ENCODE data around the gene TMED10.
A peak's percentile ranks its signal among the peaks of the same experiment; 100 is the strongest.
"Not testable (repeated sequence)": the region's sequence is repeated elsewhere in the genome, so short reads cannot be mapped to it uniquely, and the experiment has no call there.

Gene TMED10

DNA sequence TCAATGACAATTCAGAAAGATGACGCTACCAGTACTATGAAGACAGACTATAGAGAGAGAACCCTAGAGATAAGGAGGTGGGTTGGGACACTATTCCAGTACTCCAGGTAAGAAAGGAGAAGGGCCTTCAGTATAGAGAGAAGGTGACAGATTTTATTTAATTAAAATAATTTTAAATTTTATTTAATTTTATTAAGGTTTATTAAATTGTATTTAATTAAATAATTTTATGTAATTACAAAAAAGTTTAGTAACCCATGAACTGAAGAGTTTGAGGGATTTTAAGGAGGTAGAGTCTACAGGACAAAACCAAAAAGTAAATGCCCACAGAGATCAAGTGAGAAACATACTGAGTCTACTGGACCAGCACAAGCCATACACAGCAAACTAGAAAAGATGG lies 20.3 kb downstream of the TMED10 start:
- no peak for DNase-seq

DNA sequence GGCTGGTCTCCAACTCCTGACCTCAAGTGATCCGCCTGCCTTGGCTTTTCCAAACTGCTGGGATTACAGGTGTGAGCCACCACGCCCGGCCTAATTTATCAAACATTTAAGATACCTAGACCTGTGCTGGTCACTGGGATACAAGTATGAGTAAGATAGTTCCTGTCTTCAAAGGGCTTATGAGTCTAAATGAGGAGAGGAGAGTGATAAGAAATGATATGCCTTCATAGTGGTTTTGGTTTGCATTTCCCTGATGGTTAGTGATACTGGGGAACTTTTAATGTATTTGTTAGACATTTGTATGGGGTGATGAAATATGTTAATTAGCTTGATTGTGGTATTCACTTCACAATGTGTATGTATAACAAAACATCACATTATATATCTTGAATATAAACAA lies 21.2 kb downstream of the TMED10 start:
- no peak for DNase-seq

DNA sequence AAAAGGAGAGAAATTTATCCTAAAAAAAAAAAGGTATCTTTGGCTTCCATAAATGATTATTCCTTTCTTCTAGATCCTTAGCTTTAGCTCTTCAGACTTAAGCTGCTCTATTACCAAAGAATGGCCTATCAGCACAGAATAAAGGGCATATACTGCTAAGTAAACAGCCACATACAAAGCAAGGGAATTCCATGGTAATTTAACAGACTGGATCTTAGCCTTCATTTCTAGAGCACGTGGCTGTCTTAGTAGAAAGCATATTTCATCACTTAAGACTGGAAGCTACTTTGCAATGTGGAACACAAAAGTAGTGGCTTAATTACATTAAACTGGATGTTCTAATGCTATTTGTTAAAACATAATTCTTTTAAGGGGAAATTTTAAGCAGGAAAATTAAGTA lies 23.1 kb downstream of the TMED10 start:
- DNase-seq, result no peak

DNA sequence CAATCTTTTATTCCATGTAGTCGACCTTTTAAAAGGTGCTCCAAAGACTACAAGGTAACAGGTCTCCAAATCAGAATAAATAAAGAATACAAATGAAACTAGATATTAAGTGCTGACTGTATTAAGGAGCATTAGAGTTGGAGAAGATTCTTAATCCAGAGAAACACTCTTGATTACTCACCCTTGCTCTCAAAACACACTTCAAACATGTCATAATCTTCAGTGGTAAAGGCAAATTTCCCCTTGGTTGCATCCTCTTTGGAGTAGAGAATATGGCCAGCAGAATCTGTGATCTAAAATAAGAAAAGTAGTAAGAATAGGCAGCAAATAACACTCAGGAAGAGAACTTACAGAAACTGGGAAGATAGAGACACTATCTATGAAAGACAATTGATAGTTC lies 24.6 kb downstream of the TMED10 start:
- no peak for DNase-seq

DNA sequence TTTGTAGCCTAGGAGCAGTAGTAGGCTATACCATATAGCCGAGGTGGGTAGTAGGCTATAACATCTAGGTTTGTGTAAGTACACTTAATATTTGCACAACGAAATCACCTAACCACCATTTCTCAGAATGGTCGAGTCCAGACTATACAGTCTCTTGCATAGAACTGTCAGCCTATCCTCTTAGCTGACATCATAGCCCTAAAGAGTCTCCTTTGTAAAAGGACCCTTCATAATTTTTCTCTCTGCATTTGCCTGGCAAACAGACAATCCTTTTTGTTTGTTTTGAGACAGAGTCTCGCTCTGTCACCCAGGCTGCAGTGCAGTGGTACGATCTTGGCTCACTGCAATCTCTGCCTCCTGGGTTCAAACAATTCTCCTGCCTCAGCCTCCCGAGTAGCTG lies 25.8 kb downstream of the TMED10 start:
- DNase-seq, result not testable (repeated sequence)

DNA sequence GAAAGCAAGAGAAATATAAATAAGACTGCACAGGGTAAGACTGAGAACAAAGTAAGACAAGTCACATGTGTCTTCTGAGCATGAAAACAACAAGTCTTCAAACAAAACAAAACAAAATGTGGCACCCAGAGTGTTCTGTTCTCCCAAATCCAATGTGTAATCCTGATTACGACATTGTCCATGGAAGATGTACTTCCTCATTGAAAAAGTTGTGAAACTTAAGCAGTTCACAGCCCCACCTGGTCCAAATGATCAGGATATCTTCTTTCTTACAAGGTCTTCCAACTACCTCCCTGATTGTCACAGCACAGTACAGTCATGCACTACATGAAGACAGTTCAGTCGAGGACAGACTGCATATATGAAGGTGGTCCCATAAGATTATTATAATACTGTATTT lies 26.3 kb downstream of the TMED10 start:
- no peak for DNase-seq

DNA sequence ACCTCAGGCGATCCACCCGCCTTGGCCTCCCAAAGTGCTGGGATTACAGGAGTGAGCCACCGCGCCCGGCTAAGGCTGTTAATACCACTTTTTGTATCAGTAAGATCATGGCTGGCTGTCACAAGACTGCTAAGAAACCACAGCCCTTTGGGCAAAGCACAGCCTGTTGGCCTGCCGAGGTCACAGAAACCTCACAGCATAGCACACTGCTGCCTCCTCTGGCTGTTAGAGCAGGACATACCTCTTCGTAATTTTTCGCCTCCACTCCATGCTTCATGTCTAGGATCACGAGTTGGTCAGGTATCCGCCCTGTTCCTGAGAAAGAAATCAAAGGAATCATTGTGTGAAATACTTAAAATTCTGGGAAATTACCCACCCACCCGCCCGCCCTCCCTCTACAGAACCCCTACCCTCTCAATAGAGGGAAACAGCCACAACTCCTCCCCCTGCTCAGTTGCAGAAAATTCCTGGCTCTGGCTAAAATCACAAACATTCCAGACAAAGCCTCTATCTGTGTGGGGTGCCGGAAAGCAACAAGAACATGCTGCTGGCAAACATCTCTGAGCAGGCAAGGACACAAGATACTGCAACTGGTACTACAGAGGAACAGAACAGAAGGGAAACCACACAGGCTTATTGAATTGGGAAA lies 28.9 kb downstream of the TMED10 start:
- DNase-seq, result no peak

DNA sequence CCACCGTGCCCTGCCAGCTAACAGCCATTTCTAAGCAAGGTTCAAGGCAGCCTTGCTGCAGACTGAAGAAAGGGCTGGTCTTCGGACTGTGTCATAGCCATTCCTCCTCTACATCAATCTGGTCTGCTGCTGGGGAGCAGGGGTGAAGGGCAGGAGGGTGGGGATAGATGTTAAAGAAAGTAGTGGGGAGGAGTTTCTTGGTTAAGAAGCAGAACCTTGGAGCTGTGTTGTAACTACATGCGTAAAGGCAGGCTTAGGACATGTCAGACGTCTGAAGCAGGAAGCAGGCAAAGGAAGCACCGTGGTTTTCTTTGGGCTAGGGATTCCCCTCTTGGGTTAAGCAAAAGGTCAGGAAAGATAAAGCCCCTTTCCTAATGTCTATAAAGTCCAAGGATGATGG lies 31.5 kb downstream of the TMED10 start:
- peak; percentile 25 for DNase-seq

DNA sequence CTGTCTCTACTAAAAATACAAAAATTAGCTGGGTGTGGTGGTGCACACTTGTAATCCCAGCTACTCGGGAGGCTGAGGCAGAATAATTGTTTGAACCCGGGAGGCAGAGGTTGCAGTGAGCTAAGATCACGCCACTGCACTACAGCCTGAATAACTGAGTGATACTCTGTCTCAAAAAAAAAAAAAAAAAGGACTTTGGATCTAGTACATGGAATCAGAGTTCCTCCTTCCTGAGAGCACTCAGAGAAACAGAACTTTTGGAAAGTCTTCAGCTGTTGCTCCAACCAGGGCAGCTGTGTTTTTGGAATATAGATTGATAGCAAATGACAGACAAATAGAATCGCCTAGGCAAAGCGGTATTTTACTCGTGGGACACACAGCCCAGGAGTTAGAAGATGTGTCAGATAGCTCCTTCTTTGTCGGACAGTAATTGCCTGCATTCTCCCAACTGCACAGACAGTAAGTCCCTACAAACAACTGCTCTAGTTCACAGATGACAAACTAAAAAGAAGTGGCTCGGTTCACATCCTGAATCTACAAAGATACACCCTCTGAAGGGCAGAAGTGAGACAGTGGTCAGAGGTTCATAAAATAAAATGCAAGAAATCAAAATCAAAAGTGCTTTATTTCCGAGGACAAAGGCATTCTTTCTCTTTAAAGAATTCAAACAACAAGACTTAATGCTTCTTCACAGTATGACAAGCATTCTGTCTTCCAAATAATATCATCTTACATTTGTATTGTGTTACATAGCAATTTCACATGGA lies 32.5 kb downstream of the TMED10 start:
- no peak for DNase-seq

DNA sequence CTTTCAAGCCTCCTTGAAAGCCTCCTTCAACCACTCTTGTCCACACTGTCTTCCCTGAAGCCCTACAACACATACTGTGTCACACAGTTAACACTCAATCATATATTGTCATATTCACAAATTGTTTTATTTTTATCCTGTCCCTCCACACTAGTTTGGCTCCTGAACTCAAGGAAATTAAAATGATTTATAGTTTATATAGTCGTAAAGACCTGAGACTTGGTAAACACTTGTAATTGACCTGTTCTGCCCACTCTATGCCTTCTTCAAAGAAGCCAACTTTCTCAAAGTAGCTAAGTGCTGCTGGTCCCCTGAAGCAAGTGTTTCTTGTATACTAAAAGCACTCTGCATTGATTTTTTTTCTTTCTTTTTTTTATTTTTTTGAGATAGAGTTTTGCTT lies 33.9 kb downstream of the TMED10 start:
- DNase-seq, result no peak

DNA sequence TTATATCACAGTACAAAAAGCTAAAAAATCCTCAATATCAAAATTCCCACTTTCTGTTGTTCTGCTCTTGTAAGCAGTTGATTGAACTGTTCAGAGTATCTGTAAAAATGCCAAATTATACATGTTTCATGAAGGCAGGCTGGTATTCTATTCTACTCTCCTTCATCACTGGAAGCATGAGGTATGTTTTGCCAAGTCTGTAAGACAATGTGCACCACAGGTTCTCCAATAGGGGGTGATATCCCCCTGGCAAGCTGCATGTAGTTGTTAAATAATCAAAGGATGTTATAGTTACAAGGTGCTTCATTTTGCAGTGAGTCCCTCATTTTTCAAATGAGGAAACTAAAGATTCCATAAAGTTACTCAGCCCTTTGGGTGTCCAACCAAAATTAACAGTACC lies 34.4 kb downstream of the TMED10 start:
- peak; percentile 39 for DNase-seq

DNA sequence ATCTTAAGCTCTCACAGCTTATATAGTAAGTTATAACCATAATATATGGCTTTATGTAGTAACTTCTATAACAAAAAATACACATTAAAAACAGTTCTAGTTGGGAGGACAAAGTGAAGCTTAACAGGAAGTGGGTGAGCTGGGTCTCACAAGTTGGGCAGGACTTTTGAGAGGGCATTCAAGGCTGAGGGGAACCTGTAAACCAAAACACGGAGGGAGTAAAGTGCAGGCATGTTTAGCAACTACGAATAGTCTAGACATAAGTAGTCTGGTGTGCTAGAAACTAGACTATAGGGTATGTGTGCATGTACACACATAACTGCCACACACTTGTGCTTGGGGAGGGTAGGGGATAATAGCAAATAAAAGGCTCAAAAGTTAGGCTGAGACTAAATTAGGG lies 35.4 kb downstream of the TMED10 start:
- DNase-seq, result no peak

DNA sequence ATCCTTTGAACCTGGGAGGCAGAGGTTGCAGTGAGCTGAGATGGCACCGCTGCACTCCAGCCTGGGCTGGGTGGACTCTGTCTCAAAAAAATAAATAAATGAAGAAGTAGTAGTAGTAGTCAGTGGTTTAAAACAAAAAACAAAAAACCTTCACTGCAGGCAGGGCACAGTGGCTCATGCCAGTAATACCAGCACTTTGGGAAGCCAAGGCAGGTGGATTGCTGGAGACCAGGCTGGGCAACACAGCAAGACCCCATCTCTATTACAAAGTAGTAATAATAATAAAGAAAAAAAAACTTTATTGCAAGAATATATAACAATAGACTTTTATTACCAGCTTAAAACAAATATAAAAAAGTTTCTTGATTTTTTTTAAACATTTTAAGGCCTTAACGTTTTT lies 35.8 kb downstream of the TMED10 start:
- no peak for DNase-seq

DNA sequence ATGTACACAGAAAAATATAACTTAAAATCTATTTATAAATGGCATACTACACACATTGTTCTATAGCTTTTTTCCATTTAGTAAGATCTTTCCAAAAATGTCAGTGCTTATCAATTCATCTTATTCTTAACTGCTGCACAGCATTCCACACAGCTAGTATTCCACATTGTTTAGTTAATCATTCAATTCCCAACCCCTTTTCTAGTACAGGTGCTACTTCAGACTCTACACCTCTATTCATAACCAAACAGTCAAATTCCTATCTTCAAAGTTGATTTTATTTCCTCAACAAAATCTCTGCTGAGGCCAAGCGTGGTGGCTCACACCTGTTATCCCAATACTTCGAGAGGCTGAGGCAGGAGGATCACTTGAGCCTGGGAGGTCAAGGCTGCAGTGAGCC lies 37.2 kb downstream of the TMED10 start:
- DNase-seq, result no peak

DNA sequence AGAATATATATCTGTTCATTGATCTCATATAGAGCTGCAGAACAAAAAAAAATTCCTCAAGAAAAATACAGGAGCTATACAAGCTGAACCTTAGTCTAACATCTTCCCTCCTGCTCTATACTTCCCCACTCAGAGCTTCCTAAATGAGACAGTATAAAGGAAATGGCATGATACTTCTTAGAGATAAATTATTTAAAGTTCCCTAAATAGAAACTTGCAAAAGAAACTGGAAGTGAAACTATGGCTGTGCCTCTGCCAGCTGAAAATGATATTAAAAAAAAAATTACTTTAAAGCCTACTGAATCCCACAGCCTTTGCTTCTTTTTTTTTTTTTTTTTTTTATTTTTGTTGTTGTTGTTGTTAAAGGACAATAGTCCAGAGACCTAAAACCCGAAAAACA lies 37.9 kb downstream of the TMED10 start:
- DNase-seq, result no peak

DNA sequence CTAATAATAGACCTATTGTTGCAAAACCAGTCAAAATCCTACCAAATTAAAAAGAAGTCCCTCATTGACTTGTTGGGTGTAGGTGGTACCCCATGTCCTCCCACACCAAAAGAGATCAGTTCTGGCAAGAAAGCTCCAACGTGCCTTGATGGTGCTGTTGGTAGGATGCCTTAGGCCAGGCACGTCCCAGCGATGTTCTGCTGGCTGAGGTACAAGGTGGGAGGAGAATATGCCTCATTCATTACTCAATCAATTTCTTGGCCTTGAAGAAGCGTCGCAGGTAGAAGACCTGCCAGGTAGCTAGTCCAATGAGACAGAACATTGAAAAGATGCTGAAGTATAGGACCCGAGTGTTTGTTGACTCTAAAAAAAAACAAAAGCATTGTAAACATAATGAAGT lies 41.8 kb downstream of the TMED10 start:
- DNase-seq, result no peak

DNA sequence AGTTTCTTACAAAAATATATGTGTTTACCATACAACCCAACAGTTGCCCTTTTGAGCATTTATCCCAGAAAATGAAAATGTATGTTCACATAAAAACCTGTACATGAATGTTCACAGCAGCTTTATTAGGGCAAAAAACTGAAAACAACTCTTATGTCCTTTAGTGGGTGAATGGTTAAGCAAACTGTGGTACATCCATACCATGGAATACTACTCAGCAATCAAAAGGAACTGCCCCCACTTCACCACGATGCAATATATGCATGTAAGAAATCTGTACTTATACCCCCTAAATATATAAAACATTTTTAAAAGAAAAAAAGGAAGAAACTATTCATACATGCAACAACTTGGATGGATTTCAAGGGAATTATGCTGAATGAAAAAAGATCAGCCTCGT lies 42.8 kb downstream of the TMED10 start:
- no peak for DNase-seq

DNA sequence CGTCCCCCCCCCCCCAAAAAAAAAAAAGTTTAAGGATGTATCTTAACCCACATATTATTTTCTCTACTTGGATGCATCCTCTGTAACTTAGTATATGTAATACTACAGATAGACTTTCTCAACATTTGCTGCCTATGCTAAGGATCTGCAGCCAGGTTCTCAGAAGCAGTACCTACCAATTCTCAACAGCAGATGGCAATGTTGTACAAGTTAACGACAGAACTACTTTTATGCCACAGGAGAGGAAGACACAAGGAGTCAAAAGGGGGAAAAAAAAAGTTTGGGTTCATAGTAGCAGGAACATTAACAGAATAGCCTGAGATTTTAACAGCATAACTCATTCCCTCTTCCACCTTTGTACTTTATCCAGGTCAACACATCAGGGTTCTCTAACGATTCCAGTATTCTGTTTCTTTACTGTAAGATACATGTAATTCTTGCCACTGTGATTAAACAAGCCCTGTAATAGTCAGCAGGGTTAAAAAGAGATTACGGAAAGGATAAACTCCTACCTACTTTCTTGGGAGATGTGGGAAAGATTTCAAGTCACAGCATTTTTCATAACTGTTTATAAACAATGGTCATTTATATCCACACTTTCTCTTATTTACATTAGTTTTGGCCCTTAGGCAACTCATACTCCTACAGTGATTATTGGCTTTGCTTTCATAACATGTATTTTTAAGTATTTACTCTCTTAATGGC lies 43.9 kb downstream of the TMED10 start:
- peak; percentile 57 for DNase-seq

DNA sequence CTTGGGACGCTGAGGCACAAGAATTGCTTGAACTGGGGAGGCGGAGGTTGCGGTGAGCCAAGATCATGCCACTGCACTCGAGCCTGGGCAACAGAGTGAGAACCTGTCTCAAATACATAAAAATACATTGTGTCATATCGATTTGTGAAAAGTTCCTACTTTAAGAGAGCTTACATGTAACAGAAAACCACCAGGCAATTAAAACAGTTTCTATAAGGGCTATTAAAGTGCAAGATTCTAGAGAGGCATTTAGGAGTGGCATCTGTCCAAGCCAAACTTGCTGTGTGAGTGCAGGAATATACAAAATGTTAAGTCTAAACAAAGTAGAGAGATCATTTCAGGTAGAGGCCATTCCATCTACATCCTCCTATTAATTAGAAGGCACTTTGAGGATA lies 47.8 kb downstream of the TMED10 start:
- no peak for DNase-seq

DNA sequence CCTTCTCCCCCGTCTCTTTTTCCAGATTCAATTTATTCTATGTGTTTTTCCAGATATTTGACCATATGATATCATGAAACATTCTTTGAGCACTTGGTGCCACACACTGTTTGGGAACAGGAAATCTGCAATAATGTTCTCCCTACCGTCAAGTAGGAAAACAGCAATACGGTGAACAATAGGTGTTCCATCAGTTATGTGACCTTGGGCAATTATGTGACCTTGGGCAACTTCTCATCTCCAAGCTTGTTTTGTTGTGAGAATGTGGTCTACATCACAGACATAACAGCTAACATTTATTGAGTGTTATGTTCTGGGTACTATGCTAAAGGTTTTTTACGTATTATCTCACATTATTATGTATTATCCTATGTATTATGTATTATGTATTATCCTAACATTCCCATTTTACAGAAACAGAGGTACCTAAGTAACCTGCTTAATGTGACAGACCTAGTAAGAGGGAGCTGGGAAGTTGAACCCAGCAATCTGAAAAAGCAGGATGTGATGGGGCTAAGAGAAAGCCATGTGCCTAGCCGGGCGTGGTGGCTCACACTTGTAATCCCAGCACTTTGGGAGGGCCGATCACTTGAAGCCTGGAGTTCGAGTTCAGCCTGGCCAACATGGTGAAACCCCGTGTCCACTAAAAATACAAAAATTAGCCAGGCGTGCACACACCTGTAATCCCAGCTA lies 48.4 kb downstream of the TMED10 start:
- no peak for DNase-seq

DNA sequence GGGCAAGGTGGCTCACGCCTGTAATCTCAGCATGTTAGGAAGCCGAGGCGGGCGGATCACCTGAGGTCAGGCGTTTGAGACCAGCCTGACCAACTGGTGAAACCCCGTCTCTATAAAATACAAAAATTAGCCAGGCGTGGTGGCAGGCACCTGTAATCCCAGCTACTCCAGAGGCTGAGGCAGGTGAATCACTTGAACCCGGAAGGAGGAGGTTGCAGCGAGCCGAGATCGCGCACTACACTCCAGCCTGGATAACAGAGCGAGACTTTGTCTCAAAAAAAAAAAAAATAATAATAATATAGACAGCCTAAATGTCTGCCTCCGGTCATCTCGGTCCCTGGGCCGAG lies 49.0 kb downstream of the TMED10 start:
- not testable (repeated sequence) for DNase-seq

DNA sequence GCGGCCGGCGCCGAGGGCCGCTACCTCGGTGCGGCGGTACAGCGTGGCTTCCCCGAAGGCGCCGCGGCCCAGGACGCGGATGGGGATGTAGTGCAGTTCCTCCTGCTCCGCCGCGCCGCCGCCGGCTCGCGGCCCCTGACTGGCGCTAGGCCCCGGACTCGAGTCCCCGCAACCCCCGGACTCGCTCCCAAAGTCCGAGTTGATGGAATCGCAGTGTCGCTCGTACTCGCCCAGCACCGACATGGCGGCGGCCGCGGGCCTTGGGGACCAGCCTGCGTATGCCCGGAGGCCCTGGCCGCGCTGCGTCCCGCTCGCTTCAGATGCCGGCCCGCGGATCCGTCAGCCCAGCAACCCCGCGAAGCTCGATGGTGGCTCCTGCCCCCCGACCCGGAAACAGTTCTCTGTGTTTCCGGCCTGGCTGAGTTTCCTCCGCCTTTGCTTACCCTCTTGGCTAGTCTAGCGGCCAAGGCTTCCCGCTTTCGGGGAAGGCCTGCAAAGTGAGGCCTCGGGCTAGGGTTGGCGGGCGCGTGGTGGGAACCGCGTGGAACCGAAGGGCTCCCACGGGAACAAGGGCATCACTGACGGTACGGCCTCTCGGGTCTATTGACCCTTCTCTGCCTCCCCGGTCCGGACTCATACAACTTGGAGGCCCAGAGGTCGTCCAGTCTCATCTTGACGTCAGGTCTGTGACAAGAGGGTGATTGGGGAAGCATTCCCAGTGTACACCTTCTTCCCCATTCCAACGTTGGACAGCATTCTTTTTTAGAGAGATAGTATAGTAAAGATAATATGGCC lies 49.5 kb downstream of the TMED10 start, which contains the start of gene NEK9:
Gene NEK9 (minus strand): TSS at position 370 of the 795 bp plus-strand sequence. CDS start 127 bp downstream, at position 243.
- peak; percentile 76 for DNase-seq

DNA sequence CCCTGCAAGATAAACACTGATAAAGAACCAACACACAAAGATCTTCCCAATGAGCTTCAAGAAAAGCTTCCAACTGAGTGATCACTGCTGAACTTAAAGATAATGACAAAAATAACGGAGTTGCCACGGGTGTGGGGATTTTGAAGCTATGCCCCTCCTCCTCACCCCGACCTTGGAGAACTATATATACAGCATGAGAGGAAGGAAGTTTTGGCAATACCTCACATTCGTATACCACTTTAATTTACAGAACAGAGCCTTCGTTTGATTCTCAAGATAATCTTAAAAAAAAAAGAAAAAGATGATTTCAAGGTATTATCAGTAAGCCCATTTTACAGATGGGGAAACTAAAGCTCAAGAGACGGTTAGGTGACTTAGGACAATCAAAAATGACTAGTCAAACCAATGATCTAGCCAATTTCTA lies 50.3 kb downstream of the TMED10 start:
- no peak for DNase-seq
